ENCODE measurements around the gene OSBPL9. TPM values are rescaled to one million over a fixed set of nuclear protein-coding genes. Genes with fewer than 3 reads are reported as not detected.

Gene OSBPL9
- total and polyA plus RNA-seq, 9 of the 15 experiments (the other 6 are each of a cell fraction or from before 2014, with no cell fraction given) = 43.9 to 217 (median 170) TPM

- TF ChIP-seq AFF4 (CRISPR knock-in tag; IDR thresholded peaks at IDR 0.05) = no peak
- no peak for TF ChIP-seq MLX (CRISPR knock-in tag; conservative IDR thresholded peaks at IDR 0.05)
- TF ChIP-seq ZNF644 (tag; IDR thresholded peaks at IDR 0.05; ENCODE audit: low read depth) = no peak
- TF ChIP-seq HOMEZ (CRISPR knock-in tag; IDR thresholded peaks at IDR 0.05) = no peak
- no peak for TF ChIP-seq CBX2 (IDR thresholded peaks at IDR 0.05; ENCODE audit: insufficient read depth, low read length, poor library complexity, severe bottlenecking)
- no peak for TF ChIP-seq PTTG1 (tag; IDR thresholded peaks at IDR 0.05; ENCODE audit: low read depth)
- TF ChIP-seq ELF2 (CRISPR knock-in tag; IDR thresholded peaks at IDR 0.05) = no peak
- TF ChIP-seq ZMIZ1 (IDR thresholded peaks at IDR 0.05; ENCODE audit: low read depth in 2 of 2, low read length in 2 of 2) = no peak
- TF ChIP-seq ZSCAN32 (CRISPR knock-in tag; IDR thresholded peaks at IDR 0.05) = no peak
- no peak for TF ChIP-seq SP1 (CRISPR knock-in tag; IDR thresholded peaks at IDR 0.05)
- no peak for TF ChIP-seq TSHZ1 (CRISPR knock-in tag; IDR thresholded peaks at IDR 0.05)
These were observed 47.4 kb upstream of the OSBPL9 start (continued) for GRCh38 chr1:51569284-51570062.
